K562 (cell line): ENCODE measurements around the gene PFDN2. TPM values are rescaled to one million over a fixed set of nuclear protein-coding genes. Genes with fewer than 3 reads are reported as not detected.

Experiments
- CBFA2T3 ChIP-seq: fragments of 450-650 bp; IDR thresholded peaks from 2 replicates; pipeline ENCODE4 v1.6.1; 2017
- CHAMP1 ChIP-seq: fragments of 450-650 bp; IDR thresholded peaks from 2 replicates; pipeline ENCODE4 v1.6.1; 2016; ENCODE audit warnings: mild to moderate bottlenecking
- CREM ChIP-seq: IDR thresholded peaks from 2 replicates; pipeline ENCODE4 v1.6.1; 2014; ENCODE audit warnings: antibody characterized with exemption, low read depth
- CUX1 ChIP-seq: fragments of 200-800 bp; sonication (Bioruptor generic); IDR thresholded peaks from 2 replicates; pipeline ENCODE4 v1.6.1; 2016; ENCODE audit warnings: missing genetic modification characterization, missing compliant biosample characterization
- L3MBTL2 ChIP-seq: fragments of 450-650 bp; IDR thresholded peaks from 2 replicates; pipeline ENCODE4 v1.6.1; 2016; ENCODE audit warnings: mild to moderate bottlenecking, moderate library complexity
- MEF2D ChIP-seq: conservative IDR thresholded peaks from 2 replicates; pipeline ENCODE4 v1.6.1; 2016; ENCODE audit warnings: low read depth, missing genetic modification characterization, missing compliant biosample characterization
- NONO ChIP-seq, 2 experiments: fragments of 200-400 bp in 1 of 2; fragments of 450-650 bp in 1 of 2; formaldehyde crosslinking in 1 of 2; IDR thresholded peaks; 2 replicates each; pipeline ENCODE4 v1.6.1; 2017; ENCODE audit warnings: low read depth in 2 of 2, mild to moderate bottlenecking in 2 of 2, moderate library complexity in 2 of 2, low read length in 1 of 2
- PCBP1 ChIP-seq: fragments of 200-400 bp; formaldehyde crosslinking; IDR thresholded peaks from 2 replicates; pipeline ENCODE4 v1.6.1; 2018; ENCODE audit warnings: mild to moderate bottlenecking, low read depth, low read length; ENCODE audit not compliant: poor library complexity, severe bottlenecking
- PRDM10 ChIP-seq: fragments of 450-650 bp; IDR thresholded peaks from 2 replicates; pipeline ENCODE4 v1.6.1; 2018; ENCODE audit not compliant: partially characterized antibody
- SMARCB1 ChIP-seq: IDR thresholded peaks from 2 replicates; pipeline ENCODE4 v1.6.1; 2011; ENCODE audit warnings: improper control_type of control experiment, low read depth; ENCODE audit not compliant: insufficient read length
- SNAPC5 ChIP-seq: fragments of 250-450 bp; sonication (Bioruptor Pico); IDR thresholded peaks from 2 replicates; pipeline ENCODE4 v1.8.0; 2021; ENCODE audit warnings: moderate library complexity, mild to moderate bottlenecking, inconsistent platforms
- ZBTB1 ChIP-seq: sonication (generic); formaldehyde crosslinking; IDR thresholded peaks from 2 replicates; pipeline ENCODE4 v1.8.1; 2023; ENCODE audit warnings: missing genetic modification reagents, low read depth, mild to moderate bottlenecking, borderline replicate concordance
- ZBTB26 ChIP-seq: fragments of 450-650 bp; formaldehyde crosslinking; IDR thresholded peaks from 2 replicates; pipeline ENCODE4 v1.4.0; 2022; ENCODE audit warnings: missing genetic modification characterization
- ZNF232 ChIP-seq: sonication (generic); formaldehyde crosslinking; IDR thresholded peaks from 2 replicates; pipeline ENCODE4 v1.8.0; 2022; ENCODE audit warnings: mild to moderate bottlenecking, missing genetic modification reagents
- ZNF766 ChIP-seq: fragments of 200-800 bp; sonication (Bioruptor generic); conservative IDR thresholded peaks from 2 replicates; pipeline ENCODE4 v1.6.1; 2016; ENCODE audit warnings: missing genetic modification characterization, missing compliant biosample characterization
- polyA plus RNA-seq, 8 experiments: library from polyadenylated mRNA; depleted of rRNA in 4 of 8; stranded (reverse) in 5 of 8; unstranded in 3 of 8; fragments of >200 nt; fragmentation: Nextera tagmentation in 2 of 8; fragmentation: Illumina TruSeq in 1 of 8; extraction: Ambion mirVana in 2 of 8; extraction: Trizol in 1 of 8; gene quantifications; 2 replicates each; pipeline versions ENCODE4 v1.2.1 to v1.2.3, GENCODE V29; 2011 to 2014; ENCODE audit warnings: inconsistent platforms in 1 of 8, missing spikeins in 1 of 8
- total RNA-seq, 7 experiments: library from RNA; depleted of rRNA in 6 of 7; stranded (reverse); fragments of >200 nt in 6 of 7; fragmentation: Illumina TruSeq in 2 of 7; extraction: Trizol in 2 of 7; gene quantifications; 2 replicates each; pipeline versions ENCODE4 v1.2.1 to v1.2.3, GENCODE V29; 2011 to 2021; ENCODE audit warnings: low replicate concordance in 1 of 7

PFDN2 gene
- total and polyA plus RNA-seq, 9 of the 15 experiments (the other 6 are each of a cell fraction or from before 2014, with no cell fraction given): 50.2 to 361 (median 144) TPM

GRCh38 chr1:161160671-161161145 lies 42.9 kb upstream of the PFDN2 start (continued):
- TF ChIP-seq CUX1 (CRISPR knock-in tag): no peak
- TF ChIP-seq SNAPC5: no peak
- no peak for TF ChIP-seq CBFA2T3
- no peak for TF ChIP-seq ZBTB26 (CRISPR knock-in tag)
- no peak for TF ChIP-seq SMARCB1
- no peak for TF ChIP-seq PCBP1
- peak in 1 of 2 experiments; percentile 92; a peak in 2 of 4 replicates for TF ChIP-seq NONO (IDR thresholded peaks at IDR 0.05; ENCODE audit: low read depth in 2 of 2, low read length in 1 of 2)
- TF ChIP-seq ZNF232 (CRISPR knock-in tag): no peak
- TF ChIP-seq CREM: no peak
- TF ChIP-seq ZNF766 (CRISPR knock-in tag): no peak
- TF ChIP-seq MEF2D: no peak
- TF ChIP-seq PRDM10: peak; percentile 98
- TF ChIP-seq ZBTB1 (CRISPR knock-in tag): no peak
- TF ChIP-seq L3MBTL2: no peak
- no peak for TF ChIP-seq CHAMP1
